HG02973 (cell line): ENCODE results near the gene SEMA7A.

Experiments used
- ATAC-seq: cut with Tn5 transposase; IDR thresholded peaks from one replicate; pipeline ENCODE4 v1.9.1; 2021; ENCODE audit warnings: moderate library complexity; ENCODE audit not compliant: unreplicated experiment

Gene SEMA7A

DNA sequence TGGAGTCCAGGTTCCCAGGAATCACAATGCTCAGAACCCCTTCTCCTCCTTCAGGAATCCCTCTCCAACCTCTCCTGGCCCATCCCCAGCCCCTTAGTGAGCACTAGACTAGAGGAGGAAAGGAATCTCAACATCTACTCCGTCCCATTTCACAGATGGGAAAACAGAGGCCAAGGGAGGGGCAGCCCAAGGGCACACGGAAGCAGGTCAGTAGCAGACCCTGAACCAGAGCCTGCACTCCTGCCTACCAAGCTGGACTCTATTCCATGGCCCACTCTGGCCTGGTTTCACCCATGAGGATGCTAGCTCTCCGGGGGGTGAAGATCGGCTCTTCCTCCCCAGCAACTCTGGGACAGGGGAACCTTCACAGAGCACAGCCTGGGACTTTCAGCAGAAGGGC is 14.3 kb downstream of the SEMA7A start:
- no peak for ATAC-seq

DNA sequence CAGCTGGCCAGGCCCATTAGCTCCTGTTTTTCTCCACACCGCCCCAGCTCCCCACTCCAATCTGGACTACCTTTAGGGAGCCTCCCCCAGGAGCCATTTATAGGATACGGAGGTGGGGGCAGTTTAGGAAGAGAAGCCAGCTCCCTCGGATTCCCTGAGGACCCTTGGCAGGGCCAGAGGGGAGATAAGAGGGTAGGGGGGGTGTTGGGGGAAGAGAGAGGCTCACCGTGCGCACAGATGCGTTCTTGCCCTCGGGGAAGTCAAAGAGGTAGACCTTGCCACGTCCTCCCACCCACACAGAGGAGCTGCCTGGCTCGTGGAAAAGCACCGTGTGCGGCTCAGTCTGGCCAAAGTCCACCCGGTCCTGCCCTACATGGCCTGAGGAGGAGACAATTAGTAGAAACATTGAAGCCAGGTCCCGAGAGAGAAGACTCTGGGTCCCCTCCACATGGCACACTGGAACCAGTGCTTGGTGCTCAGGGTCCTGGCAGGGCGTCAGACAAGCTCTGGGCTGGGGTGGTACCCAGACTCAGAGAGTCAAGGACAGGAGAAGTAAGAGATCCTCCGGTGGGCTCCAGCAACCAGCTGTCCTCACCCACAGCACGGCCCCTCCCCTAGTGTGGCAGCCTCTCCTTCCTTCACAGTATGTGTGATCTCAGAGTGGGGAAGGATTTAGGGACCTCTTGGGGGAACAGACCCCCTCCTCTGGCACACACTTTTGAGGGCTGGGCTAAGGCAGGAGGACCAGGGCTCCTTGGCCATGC is 15.0 kb downstream of the SEMA7A start:
- ATAC-seq: no peak

- no peak for ATAC-seq
These were observed 16.1 kb downstream of the SEMA7A start for GRCh38 chr15:74417670-74418069.

DNA sequence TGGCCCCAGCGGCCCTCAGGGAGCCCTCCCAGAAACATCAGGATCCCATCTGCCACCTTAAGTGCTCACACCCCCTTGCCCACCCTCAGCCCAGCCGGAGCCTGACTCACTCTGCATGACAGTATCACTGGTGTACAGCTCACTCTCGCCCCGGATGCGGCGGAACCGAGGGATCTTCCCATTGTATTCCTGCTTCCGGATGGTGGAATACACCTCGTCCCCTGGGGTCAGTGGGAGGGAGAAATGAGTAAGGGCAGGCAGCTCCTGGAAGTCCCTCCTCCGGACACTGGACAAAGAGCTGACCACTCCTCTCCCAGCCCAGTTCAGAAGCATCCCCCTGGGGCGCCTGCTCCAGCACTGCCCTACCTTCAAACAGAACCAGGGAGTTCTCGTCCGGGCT is 16.5 kb downstream of the SEMA7A start:
- no peak for ATAC-seq

DNA sequence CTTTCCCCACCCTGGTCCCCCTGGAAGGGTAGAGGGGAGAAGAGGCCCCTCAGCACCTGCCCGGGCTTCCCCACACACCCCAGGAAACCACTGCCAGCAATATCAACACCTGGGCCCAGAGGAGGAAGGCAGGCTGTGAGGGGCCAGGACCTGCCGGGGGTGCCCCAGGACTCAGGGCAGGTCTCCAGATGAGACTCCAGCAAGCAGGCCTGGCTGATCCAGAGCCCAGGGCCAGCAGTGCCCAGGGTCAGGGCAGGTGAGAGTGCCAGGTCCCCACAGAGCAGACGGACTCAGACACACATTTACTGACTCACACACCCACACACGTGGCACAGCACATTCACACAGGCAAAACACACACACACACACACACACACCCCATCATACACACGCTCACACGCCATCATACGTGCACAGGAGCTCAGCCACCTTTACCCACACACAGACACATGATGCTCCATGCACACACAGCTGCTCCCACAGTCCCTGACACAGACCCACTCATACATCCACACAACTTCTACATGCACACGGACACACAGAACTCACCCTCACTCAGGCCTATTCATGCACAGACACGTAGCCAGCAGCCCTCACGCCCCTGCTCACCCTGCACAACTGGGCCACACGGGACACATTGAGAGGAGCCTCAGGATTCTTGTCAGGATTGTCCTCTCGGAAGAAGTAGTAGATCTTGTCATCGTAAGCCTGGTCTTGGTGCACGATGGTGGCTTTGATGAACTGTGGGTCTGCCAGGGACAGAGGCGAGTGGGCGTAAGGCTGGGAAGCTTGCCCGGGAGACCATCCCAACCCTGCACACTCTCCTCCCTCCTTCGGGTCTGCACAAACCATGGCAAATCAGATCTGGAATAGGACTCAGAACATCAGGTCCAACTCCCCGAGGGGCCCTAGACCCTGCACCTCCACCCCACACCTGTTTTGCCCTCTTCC is 17.5 kb downstream of the SEMA7A start:
- ATAC-seq: no peak

- ATAC-seq: no peak
These were observed 19.0 kb downstream of the SEMA7A start for GRCh38 chr15:74414603-74415338.

GRCh38 chr15:74414081-74414580 is 19.6 kb downstream of the SEMA7A start:
- no peak for ATAC-seq

- no peak for ATAC-seq
These were observed 20.2 kb downstream of the SEMA7A start for GRCh38 chr15:74413350-74414080.

DNA sequence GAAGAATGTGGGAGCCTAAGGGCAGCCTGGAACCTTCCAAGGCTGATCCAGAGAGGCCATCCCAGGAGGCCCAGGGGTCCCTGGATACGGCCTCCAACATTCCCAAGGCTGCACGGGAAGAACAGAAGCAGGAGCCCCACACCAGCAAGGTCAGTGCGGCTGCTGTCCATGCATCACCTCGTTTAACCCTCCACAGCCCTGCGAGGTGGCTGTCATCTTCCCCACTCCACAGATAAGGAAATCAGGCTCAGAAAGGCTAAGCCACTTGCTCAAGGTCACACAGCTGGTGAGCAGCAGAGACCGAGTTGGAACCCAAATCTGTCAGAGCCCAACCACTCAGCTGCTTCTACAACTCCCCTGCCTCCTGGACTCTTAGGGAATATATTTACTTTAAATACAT is 21.6 kb downstream of the SEMA7A start:
- no peak for ATAC-seq

GRCh38 chr15:74411686-74412085 is 22.1 kb downstream of the SEMA7A start:
- ATAC-seq: no peak

- ATAC-seq: no peak
These were observed 23.3 kb downstream of the SEMA7A start for GRCh38 chr15:74410502-74410901.

DNA sequence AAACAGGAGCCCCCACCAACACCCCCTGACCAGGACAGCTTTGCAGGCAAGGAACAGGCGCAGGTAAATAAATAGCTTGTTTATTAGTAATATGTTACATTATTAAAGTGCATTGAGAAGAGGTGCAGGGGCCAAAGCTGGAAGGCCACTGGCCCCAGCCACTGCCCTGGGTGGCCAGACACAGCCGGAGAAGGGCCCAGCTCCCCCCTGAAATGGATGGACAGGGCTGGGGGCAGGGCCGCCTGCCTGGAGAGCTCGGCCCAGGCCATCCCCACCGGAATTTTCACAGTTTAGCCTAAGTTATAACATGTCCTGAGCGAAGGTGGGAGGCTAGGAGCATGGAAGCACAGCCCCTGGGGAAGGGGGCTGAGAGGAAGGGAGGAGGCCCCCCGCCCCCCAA is 24.5 kb downstream of the SEMA7A start:
- ATAC-seq: no peak

DNA sequence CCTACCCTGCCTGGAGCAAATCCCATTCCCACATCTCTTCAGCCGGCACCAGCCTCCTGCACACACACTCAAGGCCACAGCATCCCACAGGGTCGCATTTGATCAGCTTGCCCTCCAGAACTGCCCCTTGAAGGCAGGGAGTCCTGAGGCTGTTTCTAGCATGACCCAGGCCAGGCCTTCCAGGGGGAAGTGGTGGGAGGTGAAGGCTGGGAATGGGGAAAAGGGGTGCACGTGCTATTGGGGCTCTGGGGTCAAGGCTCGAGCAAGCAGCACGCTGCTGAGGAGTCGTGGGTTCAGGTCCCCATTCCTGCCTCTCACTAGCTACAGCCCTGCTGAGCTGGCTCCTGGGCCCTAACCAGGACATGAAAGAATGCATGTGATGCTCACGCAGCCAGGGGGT is 24.9 kb downstream of the SEMA7A start:
- no peak for ATAC-seq

- ATAC-seq: no peak
These were observed 25.4 kb downstream of the SEMA7A start for GRCh38 chr15:74408385-74408784.

DNA sequence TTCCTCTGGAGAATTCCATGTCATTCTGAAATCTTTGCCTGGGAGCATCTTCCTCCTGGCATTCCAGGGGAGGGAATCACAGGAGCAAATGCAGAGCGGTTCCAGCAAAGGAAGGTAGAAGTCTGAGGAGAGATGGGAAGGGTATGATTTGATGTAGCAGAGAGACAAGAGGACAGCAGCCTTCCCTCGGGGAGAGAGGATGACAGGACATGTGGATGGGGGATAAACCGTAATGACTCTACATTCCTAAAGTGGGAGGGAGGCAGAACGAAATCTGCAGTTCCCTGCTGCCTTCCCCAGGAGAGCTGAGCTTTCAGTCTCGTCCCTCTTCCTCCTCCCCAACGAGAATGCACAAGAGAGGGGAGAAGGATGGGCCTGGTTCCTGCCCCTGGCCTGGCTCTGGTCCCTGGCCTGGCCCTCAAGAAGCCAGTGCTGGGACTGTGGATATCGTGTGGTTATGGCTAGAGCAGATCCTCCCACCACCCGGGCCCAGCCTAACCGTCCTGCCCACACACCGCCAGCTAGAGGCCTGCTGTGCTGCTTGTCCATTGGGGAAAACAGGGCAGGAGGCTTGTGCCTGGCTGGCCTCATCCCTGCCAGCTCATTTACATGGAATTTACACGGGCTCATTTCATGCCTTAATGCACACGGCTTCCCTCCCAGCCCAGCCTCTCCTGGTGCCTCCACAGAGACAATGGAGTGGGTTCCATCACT is 26.6 kb downstream of the SEMA7A start:
- no peak for ATAC-seq

- no peak for ATAC-seq
These were observed 27.2 kb downstream of the SEMA7A start for GRCh38 chr15:74406517-74406916.

GRCh38 chr15:74405823-74406222 is 27.9 kb downstream of the SEMA7A start:
- no peak for ATAC-seq

DNA sequence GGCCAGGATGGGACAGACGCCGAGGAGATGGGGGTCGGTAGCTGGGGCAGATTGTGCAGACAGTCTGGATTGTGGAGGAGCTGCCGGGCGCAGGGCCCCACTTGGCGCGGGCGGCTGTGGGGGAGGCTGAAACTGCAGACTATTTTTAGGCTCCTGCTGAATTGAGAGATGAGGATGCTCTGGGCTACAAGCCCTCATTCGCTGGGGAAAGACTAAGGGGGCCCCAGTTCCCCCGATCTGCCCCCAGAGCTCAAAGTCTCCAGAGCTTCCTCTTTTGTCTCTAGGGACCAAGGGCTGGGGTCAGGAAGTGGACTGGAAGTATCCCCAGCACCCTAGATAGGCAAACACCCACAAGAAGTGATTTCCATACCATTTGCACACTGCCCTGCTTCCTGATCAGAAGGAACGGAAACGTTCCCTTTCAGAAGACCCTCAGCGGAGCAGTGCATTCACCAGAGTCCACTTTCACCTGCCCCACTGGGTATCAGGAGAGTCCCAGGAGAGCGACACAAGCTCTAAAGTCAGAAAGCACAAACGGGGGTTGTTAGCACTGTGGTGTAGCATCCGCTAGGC is 29.7 kb downstream of the SEMA7A start:
- ATAC-seq: peak; percentile 27

DNA sequence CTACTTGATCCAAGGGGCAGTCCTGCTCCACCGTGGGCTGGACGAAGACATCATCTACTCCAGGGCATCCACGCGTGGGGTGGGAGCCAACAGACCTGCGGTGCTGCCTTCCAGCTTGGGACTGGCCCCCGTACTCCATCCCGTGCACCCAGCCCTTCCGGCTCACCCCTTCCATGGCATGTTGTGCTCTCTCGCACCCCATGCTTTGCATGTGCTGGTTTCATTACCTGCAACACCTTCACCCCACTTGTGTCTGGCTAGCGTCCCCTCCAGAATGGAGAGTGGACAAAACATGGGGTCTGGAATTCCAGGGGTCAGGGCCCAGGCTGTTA is 30.2 kb downstream of the SEMA7A start:
- ATAC-seq: peak; percentile 7
